ENCODE measurements around the gene LPCAT3.

DNA sequence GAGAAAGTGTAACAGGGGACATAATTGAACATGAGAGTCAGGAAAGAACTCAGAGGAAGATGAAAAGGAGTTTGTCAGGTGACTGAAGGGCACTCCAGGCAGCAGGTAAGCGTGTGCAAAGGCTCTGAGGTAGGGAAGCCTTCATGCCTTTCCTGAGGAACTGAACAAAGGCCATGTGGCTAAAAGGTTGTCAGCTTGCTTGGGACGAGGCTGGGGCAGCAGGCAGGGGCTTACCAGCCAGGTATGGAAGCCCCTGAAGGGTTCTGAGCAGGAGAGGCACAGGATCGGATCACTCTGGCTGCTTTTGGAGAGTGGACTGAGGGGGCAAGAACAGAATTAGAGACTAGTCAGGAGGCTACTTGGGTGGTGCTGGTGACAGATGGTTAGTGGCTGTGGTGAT, 5.2 kb downstream of the LPCAT3 start:
- TF ChIP-seq, protein P1, sequence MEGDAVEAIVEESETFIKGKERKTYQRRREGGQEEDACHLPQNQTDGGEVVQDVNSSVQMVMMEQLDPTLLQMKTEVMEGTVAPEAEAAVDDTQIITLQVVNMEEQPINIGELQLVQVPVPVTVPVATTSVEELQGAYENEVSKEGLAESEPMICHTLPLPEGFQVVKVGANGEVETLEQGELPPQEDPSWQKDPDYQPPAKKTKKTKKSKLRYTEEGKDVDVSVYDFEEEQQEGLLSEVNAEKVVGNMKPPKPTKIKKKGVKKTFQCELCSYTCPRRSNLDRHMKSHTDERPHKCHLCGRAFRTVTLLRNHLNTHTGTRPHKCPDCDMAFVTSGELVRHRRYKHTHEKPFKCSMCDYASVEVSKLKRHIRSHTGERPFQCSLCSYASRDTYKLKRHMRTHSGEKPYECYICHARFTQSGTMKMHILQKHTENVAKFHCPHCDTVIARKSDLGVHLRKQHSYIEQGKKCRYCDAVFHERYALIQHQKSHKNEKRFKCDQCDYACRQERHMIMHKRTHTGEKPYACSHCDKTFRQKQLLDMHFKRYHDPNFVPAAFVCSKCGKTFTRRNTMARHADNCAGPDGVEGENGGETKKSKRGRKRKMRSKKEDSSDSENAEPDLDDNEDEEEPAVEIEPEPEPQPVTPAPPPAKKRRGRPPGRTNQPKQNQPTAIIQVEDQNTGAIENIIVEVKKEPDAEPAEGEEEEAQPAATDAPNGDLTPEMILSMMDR (IDR thresholded peaks at IDR 0.05): no peak
- TF ChIP-seq, protein P2, sequence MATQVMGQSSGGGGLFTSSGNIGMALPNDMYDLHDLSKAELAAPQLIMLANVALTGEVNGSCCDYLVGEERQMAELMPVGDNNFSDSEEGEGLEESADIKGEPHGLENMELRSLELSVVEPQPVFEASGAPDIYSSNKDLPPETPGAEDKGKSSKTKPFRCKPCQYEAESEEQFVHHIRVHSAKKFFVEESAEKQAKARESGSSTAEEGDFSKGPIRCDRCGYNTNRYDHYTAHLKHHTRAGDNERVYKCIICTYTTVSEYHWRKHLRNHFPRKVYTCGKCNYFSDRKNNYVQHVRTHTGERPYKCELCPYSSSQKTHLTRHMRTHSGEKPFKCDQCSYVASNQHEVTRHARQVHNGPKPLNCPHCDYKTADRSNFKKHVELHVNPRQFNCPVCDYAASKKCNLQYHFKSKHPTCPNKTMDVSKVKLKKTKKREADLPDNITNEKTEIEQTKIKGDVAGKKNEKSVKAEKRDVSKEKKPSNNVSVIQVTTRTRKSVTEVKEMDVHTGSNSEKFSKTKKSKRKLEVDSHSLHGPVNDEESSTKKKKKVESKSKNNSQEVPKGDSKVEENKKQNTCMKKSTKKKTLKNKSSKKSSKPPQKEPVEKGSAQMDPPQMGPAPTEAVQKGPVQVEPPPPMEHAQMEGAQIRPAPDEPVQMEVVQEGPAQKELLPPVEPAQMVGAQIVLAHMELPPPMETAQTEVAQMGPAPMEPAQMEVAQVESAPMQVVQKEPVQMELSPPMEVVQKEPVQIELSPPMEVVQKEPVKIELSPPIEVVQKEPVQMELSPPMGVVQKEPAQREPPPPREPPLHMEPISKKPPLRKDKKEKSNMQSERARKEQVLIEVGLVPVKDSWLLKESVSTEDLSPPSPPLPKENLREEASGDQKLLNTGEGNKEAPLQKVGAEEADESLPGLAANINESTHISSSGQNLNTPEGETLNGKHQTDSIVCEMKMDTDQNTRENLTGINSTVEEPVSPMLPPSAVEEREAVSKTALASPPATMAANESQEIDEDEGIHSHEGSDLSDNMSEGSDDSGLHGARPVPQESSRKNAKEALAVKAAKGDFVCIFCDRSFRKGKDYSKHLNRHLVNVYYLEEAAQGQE (IDR thresholded peaks at IDR 0.05; ENCODE audit: insufficient read depth in 1 of 2, low read depth in 2 of 2, low read length in 1 of 2): no peak
- TF ChIP-seq POLR2AphosphoS5 (IDR thresholded peaks at IDR 0.05; ENCODE audit: low read depth, low read length): no peak
- no peak for TF ChIP-seq TCF7L2 (IDR thresholded peaks at IDR 0.05; ENCODE audit: low read depth, low read length)

Measured in Panc1 (cell line).